NCI-H748 (cell line): ENCODE data around the gene NFASC.
A peak's percentile ranks its signal among the peaks of the same experiment; 100 is the strongest.

Experiments
- DNase-seq: peaks from one replicate; lab custom pipeline; 2025; ENCODE audit not compliant: unreplicated experiment; lab: John Stamatoyannopoulos, UW

Gene NFASC

DNA sequence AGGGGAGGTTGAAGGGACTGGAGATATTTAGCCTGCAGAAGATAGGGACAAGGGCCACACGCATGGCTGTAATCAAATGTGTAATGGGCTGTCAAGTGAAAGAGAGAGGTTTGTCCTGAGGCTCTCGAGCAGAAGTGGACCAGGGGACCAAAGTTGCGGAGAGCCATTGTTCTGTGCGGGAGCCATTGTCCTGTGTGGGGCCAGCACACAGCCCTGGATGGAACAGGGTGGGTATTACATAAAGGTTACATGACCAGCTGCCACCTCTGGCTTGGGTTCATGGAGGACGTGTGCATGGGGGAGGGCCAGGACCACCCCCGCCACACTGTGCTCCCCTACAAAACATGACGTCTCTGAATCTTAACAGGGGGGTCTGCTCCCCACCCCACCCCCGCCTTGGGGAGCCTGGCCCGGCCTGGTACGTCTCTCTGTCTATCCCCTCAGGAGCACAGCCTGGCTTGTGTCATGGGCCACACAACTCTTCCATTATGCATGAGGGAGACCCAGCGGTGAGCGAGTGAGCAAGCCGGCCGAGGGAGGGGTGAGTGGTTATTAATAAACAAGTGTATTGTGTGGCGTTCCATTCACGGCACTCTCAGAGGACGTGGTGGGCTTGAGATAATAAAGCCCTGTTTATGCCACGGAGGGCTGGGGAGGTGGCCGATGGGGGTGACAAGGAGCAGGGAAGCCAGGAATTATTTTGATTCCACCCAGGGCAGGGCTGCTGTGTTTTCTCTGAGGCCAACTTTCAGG lies at the start of gene NFASC:
TSS of gene NFASC (plus strand) at position 703 of the 753 bp plus-strand sequence. CDS start 73,454 bp downstream, outside the sequence.
- no peak for DNase-seq

DNA sequence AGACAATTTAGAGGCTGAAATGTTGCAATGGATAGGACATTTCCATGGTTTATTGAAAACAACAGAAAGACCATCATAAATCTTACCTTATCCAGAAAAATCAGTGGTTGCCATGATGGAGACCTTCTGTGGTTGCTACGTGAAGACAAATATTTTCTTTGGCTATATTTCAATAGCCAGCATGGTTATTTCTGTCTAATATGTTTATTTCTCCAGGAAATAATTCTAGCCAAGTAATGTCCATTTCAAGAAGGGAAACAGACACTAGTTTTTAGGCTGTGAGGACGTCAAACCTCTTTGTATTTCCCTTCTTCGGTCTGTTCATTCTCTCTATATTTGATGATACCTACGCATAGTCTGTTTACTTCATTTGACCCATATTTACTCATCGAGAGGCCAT lies 49.2 kb upstream of the NFASC start:
- no peak for DNase-seq

DNA sequence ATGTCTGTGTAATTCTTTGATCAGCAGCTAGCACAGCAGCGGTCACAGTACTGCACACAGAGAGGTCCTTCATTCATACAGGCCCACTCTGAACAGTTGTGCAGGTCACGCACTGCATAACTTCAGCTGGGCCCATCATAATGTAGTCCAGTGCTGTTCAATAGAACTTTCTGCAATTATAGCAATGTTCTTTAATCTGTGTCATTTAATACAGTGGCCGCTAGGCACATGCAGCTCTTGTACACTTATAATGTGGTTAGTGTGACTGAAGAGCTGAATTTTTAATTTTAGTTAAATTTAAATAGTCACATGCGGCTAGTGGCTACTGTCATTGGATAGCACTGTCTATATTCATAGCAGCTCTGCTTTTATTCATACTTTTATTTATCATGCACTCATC lies 48.7 kb upstream of the NFASC start:
- no peak for DNase-seq

DNA sequence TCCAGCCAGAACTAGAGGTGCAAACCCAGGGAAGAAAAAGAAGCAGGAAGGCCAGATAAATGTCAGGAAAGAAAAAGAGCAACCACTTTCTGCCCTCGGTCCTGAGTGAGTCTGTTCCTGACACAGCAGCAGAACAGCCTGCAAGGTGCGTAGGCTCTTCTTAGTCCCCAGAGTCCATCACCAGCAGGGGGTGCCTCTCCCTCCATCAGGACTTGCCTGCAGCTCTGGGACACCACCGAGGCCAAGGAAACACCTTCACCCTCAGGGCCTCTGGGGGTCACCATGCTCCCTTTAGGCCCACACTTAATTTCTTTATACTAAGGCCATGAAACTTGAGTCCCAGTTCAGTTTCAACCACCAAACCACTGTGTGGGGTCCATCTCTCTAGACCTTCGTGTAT lies 43.7 kb upstream of the NFASC start:
- DNase-seq: peak; percentile 5

DNA sequence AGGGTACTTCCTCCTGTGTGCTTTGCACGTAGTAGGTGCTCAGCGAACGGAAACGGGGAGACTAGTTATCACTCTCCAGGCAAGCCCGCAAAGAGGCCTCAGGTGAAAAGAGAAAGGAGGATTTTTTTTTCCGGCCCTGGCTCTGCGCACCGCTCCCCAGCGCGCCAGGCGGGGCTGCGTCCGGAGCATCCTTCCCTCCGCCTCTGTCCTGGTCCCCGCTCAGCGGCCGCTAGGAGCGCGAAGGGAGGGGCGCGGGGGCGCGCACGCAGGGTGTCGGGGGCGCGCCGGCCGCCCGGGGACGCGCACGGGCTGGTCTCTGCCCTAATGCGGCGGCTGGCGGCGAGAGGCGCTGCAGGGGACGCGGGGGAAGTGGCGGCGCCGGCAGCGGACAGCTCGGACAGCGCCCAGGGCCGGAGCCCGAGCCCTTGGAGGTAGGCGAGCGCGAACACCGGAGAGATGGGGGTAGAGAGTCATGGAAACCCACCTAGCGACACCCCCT lies 42.3 kb upstream of the NFASC start:
- DNase-seq: peak; percentile 83

DNA sequence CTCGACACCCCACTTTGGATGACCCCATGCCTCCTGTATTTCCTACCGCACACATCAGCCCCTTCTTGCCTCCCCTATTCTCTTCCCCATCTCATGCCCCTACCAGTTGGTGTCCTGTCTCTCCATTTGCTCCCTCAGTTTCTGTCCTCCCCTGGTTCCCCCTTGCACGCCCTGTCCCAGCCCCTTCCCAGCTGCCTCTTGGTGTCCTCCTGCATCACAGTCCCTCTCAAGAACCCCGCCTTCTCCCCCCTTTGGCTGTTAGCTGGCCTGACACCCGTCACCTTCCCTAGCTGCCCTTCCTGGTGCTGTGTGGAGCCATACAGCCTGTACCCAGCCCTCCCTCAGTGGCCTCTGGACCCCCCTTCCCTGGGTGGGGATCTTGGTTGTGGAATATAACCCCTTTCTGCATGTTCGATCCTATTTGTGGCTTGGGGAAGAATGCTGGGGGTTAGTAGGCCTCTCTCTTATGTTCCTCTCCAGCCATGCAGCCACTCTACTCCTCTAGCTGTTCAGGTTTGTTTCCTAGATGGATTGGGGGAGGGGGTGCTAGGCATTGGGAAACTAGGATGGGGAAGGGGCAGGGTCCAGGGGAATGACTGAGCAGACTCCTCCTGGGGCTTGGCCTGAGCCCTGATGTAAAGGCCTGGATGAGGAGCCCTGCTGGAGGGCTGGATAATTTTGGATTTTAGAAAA lies 41.4 kb upstream of the NFASC start:
- peak; percentile 21 for DNase-seq

DNA sequence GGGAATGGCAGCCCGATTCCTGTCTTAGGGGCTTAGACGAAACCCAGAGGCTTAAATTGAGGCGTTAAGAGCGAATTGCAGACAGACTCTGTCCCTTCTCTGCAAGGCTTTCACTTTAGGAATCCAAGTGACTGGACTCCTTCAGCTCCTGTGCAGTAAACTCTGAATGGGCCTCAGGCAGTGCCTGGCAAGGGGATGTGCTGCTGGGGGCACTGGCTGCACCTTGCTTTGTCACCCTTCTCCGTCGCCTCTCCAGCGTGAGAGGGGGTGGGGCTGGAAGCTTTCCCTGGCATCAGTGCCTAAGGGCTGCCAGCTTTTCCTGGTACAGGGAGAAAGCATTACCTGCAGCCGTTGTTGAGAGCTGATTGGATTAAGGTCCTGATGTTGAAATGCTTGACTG lies 39.9 kb upstream of the NFASC start:
- DNase-seq: no peak

DNA sequence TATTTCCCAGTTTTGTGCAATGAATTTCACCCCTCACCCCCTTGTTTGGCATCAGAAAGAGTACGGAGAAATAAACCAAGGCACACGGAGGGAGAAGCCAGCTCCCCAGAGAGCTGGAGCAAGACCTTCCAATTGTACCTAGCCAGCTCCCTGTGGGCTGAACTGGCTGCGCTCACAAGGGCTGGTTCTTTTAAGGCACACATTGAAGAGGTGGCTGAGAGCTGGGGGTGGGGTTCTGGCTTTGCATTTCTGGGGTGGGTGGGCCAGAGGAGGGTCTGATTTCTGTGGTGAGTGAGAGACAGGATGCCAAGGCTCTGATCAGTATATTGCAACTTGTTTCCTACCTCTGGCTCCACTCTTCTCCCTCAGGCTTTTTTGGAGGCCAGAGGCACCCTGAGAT lies 39.5 kb upstream of the NFASC start:
- DNase-seq: no peak

DNA sequence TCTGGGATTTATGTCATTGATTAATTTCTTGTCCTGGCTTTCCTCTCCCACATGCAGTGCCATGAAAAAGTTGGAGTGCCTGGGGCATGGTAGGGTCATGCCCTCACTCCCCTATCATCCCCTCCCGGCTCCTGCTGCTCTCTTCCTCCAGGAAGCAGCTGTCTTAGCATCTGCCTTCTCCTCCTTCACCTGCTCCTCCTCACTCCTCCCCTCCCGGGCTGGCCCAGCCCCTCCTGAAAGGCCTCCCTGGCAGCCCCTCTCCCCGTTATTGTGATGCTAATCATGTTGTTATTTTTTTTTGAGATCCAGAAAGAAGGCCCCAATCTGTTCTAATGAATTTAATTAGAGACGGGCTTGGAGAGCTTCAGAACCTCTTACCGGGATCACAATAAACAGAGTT lies 36.3 kb upstream of the NFASC start:
- DNase-seq: no peak

DNA sequence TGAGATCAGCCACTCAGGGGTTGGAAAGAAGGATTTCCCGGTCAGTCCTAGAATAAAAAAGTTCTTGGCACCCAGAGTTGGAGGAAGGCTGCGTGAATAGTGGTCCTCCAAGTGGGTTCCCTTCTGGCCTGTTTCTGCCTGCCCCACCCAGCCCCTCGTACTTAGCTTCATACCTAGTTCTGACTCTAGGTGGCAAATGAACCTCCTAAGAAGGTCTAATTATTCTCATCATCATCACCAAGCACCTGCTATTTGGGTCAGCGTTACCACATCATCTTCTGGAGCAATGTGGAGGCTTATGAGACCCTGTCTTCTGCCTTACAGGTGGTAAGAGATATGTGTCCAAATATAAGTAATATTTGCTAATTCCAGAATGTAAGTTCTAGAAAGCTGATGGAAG lies 35.9 kb upstream of the NFASC start:
- DNase-seq: no peak

DNA sequence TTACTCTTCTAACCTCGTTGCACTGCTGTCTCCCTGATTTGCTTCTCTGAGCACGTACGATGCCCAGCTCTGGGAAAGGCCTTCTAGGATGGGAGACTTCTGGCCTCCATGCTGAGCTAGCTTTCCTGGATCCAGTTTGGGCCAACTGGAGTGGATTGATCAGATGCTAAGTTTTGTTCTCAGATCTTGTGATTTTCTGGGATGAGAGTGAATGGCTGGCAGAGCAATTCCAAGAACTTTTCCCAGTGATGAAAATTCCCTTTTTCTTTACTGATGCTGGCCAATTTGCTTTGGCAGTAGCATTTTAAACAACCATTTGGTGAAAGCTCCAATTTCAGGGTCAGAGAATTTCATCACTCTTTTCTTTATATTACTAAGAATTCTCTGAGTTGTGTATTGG lies 34.9 kb upstream of the NFASC start:
- DNase-seq: no peak

DNA sequence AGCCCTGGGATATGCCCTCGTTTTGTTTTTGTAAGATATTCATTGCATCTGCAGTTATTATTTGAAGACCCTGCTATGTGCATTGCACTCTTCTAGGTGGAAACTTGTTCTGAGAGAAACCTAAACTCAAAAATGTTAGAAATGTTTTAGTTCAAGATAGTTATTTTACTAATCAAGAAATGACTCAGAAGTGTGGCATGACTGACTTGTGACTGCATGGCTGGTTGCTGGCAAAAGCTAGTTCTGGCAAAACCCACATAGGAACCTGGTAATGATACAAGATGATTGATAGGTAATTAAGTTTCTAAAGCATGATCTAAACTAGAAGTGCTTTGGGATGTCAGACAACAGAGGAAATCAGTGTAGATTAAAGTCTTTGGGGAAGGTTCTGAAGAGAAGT lies 33.8 kb upstream of the NFASC start:
- no peak for DNase-seq

DNA sequence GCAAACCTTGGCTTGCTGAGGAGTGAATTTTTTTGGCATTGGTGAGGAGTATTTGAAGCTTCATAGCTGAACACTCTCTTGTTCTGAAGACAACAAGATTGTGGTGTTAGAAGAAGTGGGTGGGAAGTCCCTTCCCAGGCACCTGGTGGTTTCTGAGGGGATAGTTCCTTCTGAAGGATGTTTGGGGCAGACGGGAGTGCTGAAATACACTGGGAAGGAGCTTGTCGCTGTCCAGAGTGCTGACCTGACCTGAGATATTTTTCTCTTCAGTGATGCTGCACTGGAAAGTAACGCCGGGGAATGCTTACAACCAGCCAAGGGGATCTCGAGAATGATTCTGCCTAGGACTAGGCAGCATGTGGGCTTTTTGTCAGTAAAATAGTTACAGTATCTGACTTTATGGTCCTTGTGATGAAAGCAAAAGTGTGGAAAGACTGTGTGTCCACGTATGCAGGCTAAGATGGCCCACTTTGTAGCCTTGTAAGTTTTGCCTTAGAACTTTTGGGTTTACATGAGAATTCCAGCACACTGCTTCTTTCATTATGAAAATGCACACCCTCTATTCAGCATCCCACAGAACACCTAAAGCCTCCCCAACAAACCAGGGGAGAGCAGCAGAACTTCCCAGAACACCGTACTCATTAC lies 33.1 kb upstream of the NFASC start:
- no peak for DNase-seq

DNA sequence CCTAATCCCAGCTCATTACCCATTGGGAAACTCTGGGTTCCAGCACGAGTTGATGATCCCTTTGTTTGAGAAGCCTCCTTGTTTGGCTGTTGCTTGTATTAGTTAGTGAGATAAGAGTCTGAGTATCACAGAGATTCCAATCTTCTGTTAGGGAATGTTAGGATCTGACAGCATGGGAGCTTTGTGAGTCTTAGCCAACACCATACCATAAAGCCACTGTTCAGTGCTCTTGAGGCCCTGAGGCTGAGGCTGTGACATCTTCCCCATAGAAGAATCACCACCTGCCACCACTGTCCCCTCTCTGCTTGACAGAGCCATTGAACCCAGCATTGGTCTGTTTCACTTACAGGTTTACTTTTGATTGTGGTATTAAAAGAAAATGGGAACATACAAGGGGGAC lies 29.3 kb upstream of the NFASC start:
- DNase-seq: no peak

DNA sequence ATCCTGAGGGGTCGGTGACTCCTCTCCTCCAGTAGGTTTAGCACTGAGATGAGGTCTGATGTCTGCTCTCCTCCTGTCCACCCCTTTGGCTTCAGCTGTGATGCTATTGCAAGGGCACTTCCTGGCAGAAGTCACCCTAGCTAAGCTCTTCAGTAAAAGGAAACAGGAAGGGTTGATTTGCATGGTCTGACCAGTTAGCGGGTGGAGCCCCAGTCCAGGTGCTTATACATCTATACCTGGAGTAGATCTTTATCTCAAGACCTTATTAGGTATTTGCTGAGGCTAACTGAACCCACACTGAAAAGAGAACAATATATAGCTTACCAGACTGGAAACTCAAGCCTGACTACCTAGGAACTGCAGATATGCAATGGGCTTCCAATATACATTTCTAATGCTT lies 28.9 kb upstream of the NFASC start:
- no peak for DNase-seq

DNA sequence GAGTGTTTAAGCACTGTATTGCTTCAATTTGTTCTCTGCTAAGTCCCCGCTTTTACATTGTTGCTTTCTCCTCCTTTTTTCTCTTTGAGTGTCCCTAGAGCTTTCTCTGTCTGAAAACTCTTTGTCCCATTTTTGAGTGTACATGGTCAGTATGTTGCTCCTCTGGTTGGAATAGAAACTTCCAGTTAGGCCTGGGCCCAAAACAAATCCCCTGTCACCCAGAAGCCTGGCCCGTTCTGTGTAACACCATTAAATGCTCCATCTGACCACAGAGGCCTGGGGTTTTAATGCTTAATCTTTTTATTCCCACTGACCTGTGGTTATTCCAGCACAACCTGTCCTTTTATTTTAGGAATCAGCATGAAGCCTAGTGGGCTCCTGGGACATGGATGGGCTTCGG lies 28.3 kb upstream of the NFASC start:
- no peak for DNase-seq

DNA sequence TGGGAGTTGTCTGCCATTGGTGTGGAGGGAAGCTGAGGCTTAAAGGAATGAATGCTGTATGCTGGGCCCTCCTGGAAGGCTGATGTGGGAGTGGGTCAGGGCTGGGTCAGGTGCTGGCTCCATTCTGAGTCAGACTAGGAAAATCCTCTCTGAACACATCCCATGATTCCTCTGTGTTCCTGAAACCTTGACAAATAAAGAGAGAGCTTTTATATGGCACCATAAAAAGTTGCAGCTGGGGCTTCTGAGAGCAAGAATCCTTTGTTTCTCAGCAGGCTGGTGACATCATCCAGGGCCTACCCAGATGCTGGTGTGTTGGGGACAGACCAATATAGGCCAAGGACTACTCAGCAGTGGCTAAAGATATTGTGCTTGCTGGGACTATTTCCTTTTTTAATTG lies 27.8 kb upstream of the NFASC start:
- DNase-seq: no peak

DNA sequence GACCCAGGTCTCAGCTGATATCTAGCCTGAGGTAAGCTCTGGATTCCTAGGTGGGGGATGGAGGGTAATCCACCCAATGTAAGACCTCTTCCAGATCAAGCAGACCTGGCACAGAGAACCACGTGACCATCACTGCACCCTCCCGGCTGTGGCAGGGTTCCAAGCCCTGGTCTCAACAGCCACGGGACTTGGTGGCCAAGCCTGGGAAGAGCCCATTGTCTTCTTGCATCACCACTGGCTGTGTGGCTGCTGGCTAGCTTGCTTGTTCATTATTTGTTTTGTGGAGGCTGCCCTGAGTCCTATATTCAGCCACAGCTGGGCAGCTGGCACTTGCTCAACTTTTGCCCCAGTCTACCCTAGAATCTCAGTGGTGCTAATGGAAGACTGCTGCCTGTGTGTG lies 24.1 kb upstream of the NFASC start:
- DNase-seq: no peak

DNA sequence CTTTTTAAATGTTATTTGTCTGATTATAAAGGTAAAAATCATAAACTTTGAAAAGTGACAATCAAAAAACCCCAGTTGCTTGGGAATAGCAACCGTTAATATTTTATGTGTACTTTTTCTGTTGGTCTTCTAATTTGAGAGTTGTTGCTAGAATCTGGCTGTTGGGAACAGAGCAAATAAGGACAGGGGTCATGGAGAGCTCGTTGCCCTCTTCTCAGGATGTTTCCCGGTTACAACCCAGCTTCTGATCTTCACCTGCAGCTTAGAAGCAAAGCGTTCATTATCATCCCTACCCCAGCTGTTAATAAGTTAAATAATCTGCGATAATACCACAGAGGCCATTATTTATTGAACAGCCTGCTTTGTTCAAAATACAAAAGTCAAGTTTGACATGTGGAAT lies 22.1 kb upstream of the NFASC start:
- no peak for DNase-seq

DNA sequence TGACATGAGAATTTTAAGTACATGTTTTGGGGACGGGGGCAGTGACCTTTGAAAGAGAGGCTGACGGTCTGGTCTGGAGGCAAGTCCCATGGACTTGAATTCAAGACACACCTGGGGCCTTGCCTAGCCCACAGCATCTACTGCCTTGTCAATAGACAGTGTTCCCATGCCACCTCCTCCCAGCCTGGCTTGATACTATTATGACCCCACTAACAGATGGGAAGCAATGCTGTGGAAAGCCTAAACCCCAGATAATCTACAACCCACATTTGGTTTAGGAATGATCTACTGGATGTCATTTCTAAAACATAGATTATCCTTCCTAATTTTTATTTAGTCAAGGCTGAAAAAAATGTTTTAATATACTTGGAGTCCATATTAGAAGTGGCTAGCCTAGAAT lies 17.8 kb upstream of the NFASC start:
- DNase-seq: no peak

DNA sequence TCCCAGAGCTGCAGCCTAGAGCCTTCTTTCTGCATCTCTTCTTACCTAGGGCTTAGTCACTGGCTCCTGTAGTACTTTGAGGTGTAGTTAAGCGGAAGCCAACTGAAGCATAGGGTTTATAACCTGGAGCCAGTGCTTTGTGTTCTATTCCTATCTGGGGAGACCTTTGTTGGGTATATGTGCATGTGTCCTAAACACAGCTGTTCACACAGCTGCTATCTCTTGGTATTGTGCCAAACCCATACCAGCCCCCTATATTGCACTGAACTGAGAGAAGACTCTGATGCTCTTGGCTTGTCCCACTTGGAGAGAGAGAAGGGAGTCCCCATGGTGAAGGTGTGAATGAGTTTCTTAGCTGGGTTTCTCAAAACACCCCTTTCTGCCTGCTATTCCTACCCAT lies 17.2 kb upstream of the NFASC start:
- DNase-seq: no peak

DNA sequence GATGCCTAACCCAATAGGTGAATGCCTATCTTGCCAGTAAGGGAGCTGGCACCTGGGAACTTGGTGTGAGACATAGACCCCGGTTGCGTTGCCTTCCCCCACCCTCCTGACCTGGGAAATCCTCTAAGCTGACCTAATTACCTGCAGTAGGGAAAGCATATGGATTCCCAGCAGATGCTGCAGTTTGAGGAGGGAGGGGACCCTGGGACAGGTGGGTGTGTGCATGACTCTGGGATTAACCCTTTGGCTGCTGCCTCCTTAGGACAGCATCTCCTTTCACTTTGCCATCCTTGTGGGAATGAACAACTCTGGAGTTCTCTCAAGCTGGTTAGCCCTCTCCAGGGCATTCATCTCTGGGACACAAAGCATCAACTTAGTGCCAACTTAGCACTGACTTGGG lies 16.4 kb upstream of the NFASC start:
- DNase-seq: no peak
